SK-N-SH (cell line): ENCODE data around the gene GASK1B. TPM values are rescaled to one million over a fixed set of nuclear protein-coding genes. Genes with fewer than 3 reads are reported as not detected.

Experiments
- CTCF ChIA-PET: fragments of 300-600, 350-600 bp; formaldehyde crosslinking; extraction: SDS; loops from one replicate; lab custom pipeline; 2021; lab: Yijun Ruan, JAX
- POLR2A ChIA-PET: fragments of 350-600 bp; sonication (Branson Sonifier 250); formaldehyde crosslinking; extraction: SDS; loops from one replicate; lab custom pipeline; 2020; ENCODE audit warnings: antibody characterized with exemption, inconsistent platforms; lab: Yijun Ruan, JAX
- DNase-seq: peaks from one replicate; pipeline ENCODE4 v3.0.0; 2012
- H2AFZ ChIP-seq: fragments of 200-600 bp; sonication (generic); 2 replicates; pipeline ENCODE4 v1.8.1; 2016; ENCODE audit warnings: antibody characterized with exemption, mild to moderate bottlenecking, low read depth
- H3F3A ChIP-seq: fragments of 200-600 bp; sonication (generic); replicated peaks from 2 replicates; pipeline ENCODE3; 2016; ENCODE audit warnings: antibody characterized with exemption, mild to moderate bottlenecking; ENCODE audit not compliant: insufficient read depth
- H3K27ac ChIP-seq, 2 experiments: fragments of 200-500 bp in 1 of 2; fragments of 200-600 bp in 1 of 2; sonication (Bioruptor generic) in 1 of 2; sonication (generic), shearing (Covaris generic) in 1 of 2; 2 replicates each; pipeline versions ENCODE4 v1.5.1 to v1.6.1; 2014 to 2016; ENCODE audit warnings: low read depth in 2 of 2, inconsistent platforms in 1 of 2, low read length in 1 of 2, mild to moderate bottlenecking in 1 of 2, mixed read lengths in 1 of 2
- H3K27me3 ChIP-seq: fragments of 200-600 bp; sonication (generic), shearing (Covaris generic); 2 replicates; pipeline ENCODE4 v1.6.1; 2016; ENCODE audit warnings: mixed run types; ENCODE audit not compliant: insufficient read depth
- H3K36me3 ChIP-seq, 2 experiments: fragments of 200-500 bp in 1 of 2; fragments of 200-600 bp in 1 of 2; sonication (Bioruptor generic) in 1 of 2; sonication (generic) in 1 of 2; replicated peaks in 1 of 2; 2 replicates each; pipeline versions ENCODE3 to v1.5.1; 2014 to 2016; ENCODE audit warnings: low read length in 1 of 2, mild to moderate bottlenecking in 1 of 2; ENCODE audit not compliant: insufficient read depth in 2 of 2, control insufficient read depth in 1 of 2
- H3K4me1 ChIP-seq, 2 experiments: fragments of 200-500 bp in 1 of 2; fragments of 200-600 bp in 1 of 2; sonication (Bioruptor generic) in 1 of 2; sonication (generic), shearing (Covaris generic) in 1 of 2; 2 replicates each; pipeline versions ENCODE4 v1.5.1 to v1.6.1; 2014 to 2016; ENCODE audit warnings: low read depth in 1 of 2, low read length in 1 of 2, mixed run types in 1 of 2; ENCODE audit not compliant: insufficient read depth in 2 of 2, control insufficient read depth in 1 of 2
- H3K4me2 ChIP-seq: fragments of 200-600 bp; sonication (generic), shearing (Covaris generic); 2 replicates; pipeline ENCODE4 v1.6.1; 2017; ENCODE audit warnings: mixed run types
- H3K4me3 ChIP-seq, 2 experiments: fragments of 200-500 bp in 1 of 2; fragments of 200-600 bp in 1 of 2; sonication (Bioruptor generic) in 1 of 2; sonication (generic), shearing (Covaris generic) in 1 of 2; 2 replicates each; pipeline versions ENCODE4 v1.5.1 to v1.8.1; 2014 to 2016; ENCODE audit warnings: low read depth in 2 of 2, inconsistent platforms in 1 of 2, low read length in 1 of 2, mild to moderate bottlenecking in 1 of 2, mixed read lengths in 1 of 2, moderate library complexity in 1 of 2
- H3K79me2 ChIP-seq: fragments of 200-600 bp; sonication (generic); 2 replicates; pipeline ENCODE4 v1.8.1; 2017; ENCODE audit warnings: mild to moderate bottlenecking; ENCODE audit not compliant: insufficient read depth
- H3K9ac ChIP-seq: fragments of 200-600 bp; sonication (generic); 2 replicates; pipeline ENCODE4 v1.6.1; 2017; ENCODE audit warnings: mixed run types
- H3K9me2 ChIP-seq: fragments of 200-600 bp; sonication (generic); 2 replicates; pipeline ENCODE4 v1.6.1; 2017; ENCODE audit warnings: mixed run types
- H3K9me3 ChIP-seq: fragments of 200-600 bp; sonication (generic); 2 replicates; pipeline ENCODE4 v1.6.1; 2017; ENCODE audit warnings: mixed run types, mild to moderate bottlenecking, moderate library complexity
- H4K20me1 ChIP-seq: fragments of 200-600 bp; sonication (generic); 2 replicates; pipeline ENCODE4 v1.6.1; 2017; ENCODE audit warnings: mild to moderate bottlenecking, mixed run types; ENCODE audit not compliant: insufficient read depth
- EP300 ChIP-seq, 2 experiments: IDR thresholded peaks; 2 replicates each; pipeline versions ENCODE4 v1.4.0 to v1.6.1; 2012; ENCODE audit warnings: borderline replicate concordance in 1 of 2, low read depth in 1 of 2, low read length in 1 of 2
- EZH2phosphoT487 ChIP-seq: fragments of 200-600 bp; sonication (generic); IDR thresholded peaks from 2 replicates; pipeline ENCODE4 v1.6.1; 2017; ENCODE audit warnings: low read depth, mixed run types, mild to moderate bottlenecking, antibody characterized with exemption, moderate library complexity, borderline replicate concordance
- FOSL2 ChIP-seq: IDR thresholded peaks from 2 replicates; pipeline ENCODE4 v1.4.0; 2012; ENCODE audit warnings: low read depth, mild to moderate bottlenecking, moderate library complexity, borderline replicate concordance
- FOXM1 ChIP-seq: IDR thresholded peaks from 2 replicates; pipeline ENCODE4 v1.4.0; 2012; ENCODE audit warnings: low read depth, mild to moderate bottlenecking
- GABPA ChIP-seq: IDR thresholded peaks from 2 replicates; pipeline ENCODE4 v1.4.0; 2012; ENCODE audit warnings: low read depth, mild to moderate bottlenecking
- MEF2A ChIP-seq: IDR thresholded peaks from 2 replicates; pipeline ENCODE4 v1.4.0; 2012; ENCODE audit warnings: low read depth, borderline replicate concordance
- MXI1 ChIP-seq: IDR thresholded peaks from 2 replicates; pipeline ENCODE4 v1.6.1; 2012; ENCODE audit warnings: mild to moderate bottlenecking, low read depth, low read length, improper control_type of control experiment
- NFIC ChIP-seq: IDR thresholded peaks from 2 replicates; pipeline ENCODE4 v1.4.0; 2012; ENCODE audit warnings: borderline replicate concordance
- NRF1 ChIP-seq: IDR thresholded peaks from 2 replicates; pipeline ENCODE4 v1.6.1; 2012; ENCODE audit warnings: low read depth, mild to moderate bottlenecking, low read length
- POLR2AphosphoS5 ChIP-seq: IDR thresholded peaks from 2 replicates; pipeline ENCODE4 v1.6.1; 2012; ENCODE audit warnings: low read depth, low read length
- RAD21 ChIP-seq: IDR thresholded peaks from 2 replicates; pipeline ENCODE4 v1.6.1; 2012; ENCODE audit warnings: mild to moderate bottlenecking, low read length
- SIN3A ChIP-seq: IDR thresholded peaks from 2 replicates; pipeline ENCODE4 v1.6.1; 2012; ENCODE audit warnings: low read depth, mild to moderate bottlenecking, low read length, moderate library complexity, borderline replicate concordance
- TAF1 ChIP-seq: IDR thresholded peaks from 2 replicates; pipeline ENCODE4 v1.6.1; 2012; ENCODE audit warnings: low read depth, mild to moderate bottlenecking, low read length, moderate library complexity, borderline replicate concordance
- TEAD4 ChIP-seq: IDR thresholded peaks from 2 replicates; pipeline ENCODE4 v1.4.0; 2012; ENCODE audit warnings: mild to moderate bottlenecking, borderline replicate concordance; ENCODE audit not compliant: insufficient read depth
- WGBS: methylation state at CpG from one replicate; pipeline ENCODE4 v1.1.6; 2017; ENCODE audit warnings: low lambda C conversion rate; 5-methylcytosine and 5-hydroxymethylcytosine counted together
- polyA plus RNA-seq, 3 experiments: library from polyadenylated mRNA; depleted of rRNA; stranded (reverse); fragments of >200 nt; gene quantifications; 2 replicates each; pipeline ENCODE4 v1.2.3, GENCODE V29; 2012
- TF ChIP-seq, protein P1 (sequence below): IDR thresholded peaks from 2 replicates; pipeline ENCODE4 v1.6.1; 2012; ENCODE audit warnings: mild to moderate bottlenecking, low read depth, low read length, moderate library complexity
- TF ChIP-seq, protein P2 (sequence below): fragments of 200-600 bp; sonication (generic); IDR thresholded peaks from 2 replicates; pipeline ENCODE4 v1.6.1; 2017; ENCODE audit warnings: antibody characterized with exemption, mild to moderate bottlenecking, moderate library complexity
- TF ChIP-seq, protein P3 (sequence below): fragments of 150-350 bp; IDR thresholded peaks from 2 replicates; pipeline ENCODE4 v1.6.1; 2017; ENCODE audit warnings: antibody characterized with exemption, low read length, low read depth, borderline replicate concordance

The GASK1B gene
- polyA plus RNA-seq, 1 of the 3 experiments (the other 2 are of a cell fraction): 3.7 TPM

DNA sequence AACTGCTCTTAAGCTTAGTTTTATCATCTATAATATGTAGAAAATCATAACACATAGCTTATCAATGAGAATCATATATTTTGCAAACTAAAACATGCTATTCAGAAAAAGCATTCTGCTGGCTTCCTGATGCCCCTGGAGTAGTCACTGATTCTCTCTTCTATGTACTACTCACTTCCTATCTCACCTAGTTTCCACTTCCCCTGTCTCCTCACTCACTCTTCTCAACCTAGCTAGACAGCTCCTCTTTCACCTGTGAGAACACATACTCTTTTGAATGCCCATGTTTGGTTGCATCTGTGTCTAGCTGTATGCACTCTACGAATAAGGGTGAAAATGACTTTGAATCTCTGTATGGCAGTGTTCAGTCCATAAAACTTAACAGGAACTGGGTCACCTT lies 46.8 kb upstream of the GASK1B start (continued):
- TF ChIP-seq, protein P1, sequence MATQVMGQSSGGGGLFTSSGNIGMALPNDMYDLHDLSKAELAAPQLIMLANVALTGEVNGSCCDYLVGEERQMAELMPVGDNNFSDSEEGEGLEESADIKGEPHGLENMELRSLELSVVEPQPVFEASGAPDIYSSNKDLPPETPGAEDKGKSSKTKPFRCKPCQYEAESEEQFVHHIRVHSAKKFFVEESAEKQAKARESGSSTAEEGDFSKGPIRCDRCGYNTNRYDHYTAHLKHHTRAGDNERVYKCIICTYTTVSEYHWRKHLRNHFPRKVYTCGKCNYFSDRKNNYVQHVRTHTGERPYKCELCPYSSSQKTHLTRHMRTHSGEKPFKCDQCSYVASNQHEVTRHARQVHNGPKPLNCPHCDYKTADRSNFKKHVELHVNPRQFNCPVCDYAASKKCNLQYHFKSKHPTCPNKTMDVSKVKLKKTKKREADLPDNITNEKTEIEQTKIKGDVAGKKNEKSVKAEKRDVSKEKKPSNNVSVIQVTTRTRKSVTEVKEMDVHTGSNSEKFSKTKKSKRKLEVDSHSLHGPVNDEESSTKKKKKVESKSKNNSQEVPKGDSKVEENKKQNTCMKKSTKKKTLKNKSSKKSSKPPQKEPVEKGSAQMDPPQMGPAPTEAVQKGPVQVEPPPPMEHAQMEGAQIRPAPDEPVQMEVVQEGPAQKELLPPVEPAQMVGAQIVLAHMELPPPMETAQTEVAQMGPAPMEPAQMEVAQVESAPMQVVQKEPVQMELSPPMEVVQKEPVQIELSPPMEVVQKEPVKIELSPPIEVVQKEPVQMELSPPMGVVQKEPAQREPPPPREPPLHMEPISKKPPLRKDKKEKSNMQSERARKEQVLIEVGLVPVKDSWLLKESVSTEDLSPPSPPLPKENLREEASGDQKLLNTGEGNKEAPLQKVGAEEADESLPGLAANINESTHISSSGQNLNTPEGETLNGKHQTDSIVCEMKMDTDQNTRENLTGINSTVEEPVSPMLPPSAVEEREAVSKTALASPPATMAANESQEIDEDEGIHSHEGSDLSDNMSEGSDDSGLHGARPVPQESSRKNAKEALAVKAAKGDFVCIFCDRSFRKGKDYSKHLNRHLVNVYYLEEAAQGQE: no peak
- TF ChIP-seq, all 33 proteins: peak for 0

DNA sequence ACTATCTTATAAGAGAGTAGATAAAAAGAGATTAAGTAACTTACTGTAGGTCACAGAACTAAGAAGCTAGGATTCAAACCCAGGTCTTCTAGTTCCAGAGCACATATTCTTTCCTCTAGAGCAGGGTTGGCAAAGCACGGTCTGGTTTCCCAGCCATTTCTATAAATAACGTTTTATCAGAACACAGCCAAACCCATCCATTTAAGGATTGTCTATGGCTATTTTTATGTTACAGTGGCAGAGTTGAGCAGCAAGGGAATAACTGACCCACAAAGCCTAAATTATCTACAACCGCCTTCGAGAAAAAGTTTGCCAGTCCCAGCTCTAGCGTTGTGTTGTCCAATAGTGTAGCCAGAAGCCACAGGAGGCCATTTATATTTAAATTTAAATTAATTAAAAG lies 44.9 kb upstream of the GASK1B start:
- no peaks in the 10 kb centered on the region for H3K4me1 ChIP-seq
- H3K79me2 ChIP-seq: no peaks in the 10 kb centered on the region
- no peak overlapping the region for H3K4me2 ChIP-seq
- 69% methylated on average over 5 of the region's 5 CpGs for WGBS
- no peak for TF ChIP-seq FOSL2
- TF ChIP-seq FOXM1: no peak
- TF ChIP-seq POLR2AphosphoS5: no peak
- no peak for TF ChIP-seq GABPA
- no peak for TF ChIP-seq EZH2phosphoT487
- TF ChIP-seq NFIC: no peak
- no peak for TF ChIP-seq RAD21
- no peak for TF ChIP-seq MEF2A
- TF ChIP-seq NRF1: no peak
- TF ChIP-seq TEAD4: no peak
- no peak for TF ChIP-seq EP300 (IDR thresholded peaks at IDR 0.05; ENCODE audit: borderline replicate concordance in 1 of 2, low read depth in 1 of 2, low read length in 1 of 2)
- TF ChIP-seq, protein P1: no peak
- TF ChIP-seq, protein P2, sequence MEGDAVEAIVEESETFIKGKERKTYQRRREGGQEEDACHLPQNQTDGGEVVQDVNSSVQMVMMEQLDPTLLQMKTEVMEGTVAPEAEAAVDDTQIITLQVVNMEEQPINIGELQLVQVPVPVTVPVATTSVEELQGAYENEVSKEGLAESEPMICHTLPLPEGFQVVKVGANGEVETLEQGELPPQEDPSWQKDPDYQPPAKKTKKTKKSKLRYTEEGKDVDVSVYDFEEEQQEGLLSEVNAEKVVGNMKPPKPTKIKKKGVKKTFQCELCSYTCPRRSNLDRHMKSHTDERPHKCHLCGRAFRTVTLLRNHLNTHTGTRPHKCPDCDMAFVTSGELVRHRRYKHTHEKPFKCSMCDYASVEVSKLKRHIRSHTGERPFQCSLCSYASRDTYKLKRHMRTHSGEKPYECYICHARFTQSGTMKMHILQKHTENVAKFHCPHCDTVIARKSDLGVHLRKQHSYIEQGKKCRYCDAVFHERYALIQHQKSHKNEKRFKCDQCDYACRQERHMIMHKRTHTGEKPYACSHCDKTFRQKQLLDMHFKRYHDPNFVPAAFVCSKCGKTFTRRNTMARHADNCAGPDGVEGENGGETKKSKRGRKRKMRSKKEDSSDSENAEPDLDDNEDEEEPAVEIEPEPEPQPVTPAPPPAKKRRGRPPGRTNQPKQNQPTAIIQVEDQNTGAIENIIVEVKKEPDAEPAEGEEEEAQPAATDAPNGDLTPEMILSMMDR: no peak
- TF ChIP-seq, protein P3, sequence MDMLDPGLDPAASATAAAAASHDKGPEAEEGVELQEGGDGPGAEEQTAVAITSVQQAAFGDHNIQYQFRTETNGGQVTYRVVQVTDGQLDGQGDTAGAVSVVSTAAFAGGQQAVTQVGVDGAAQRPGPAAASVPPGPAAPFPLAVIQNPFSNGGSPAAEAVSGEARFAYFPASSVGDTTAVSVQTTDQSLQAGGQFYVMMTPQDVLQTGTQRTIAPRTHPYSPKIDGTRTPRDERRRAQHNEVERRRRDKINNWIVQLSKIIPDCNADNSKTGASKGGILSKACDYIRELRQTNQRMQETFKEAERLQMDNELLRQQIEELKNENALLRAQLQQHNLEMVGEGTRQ: no peak
- TF ChIP-seq SIN3A: no peak
- no peak for TF ChIP-seq TAF1
- TF ChIP-seq MXI1: no peak
- H2AFZ ChIP-seq: no peak overlapping the region
- CTCF ChIA-PET: no interaction called here
- no peaks in the 10 kb centered on the region for H3K27me3 ChIP-seq
- H3K9ac ChIP-seq: no peak overlapping the region
- H3K9me3 ChIP-seq: no peaks in the 10 kb centered on the region
- H4K20me1 ChIP-seq: no peaks in the 10 kb centered on the region
- H3K9me2 ChIP-seq: no peaks in the 10 kb centered on the region
- H3K4me3 ChIP-seq: no peak overlapping the region
- H3K36me3 ChIP-seq: no peaks in the 10 kb centered on the region
- POLR2A ChIA-PET: no interaction called here
- no peak for DNase-seq
- H3K27ac ChIP-seq: no peak overlapping the region
- no peaks in the 10 kb centered on the region for H3F3A ChIP-seq
